Skin epidermis (tissue), 12 donors: Measurements from ENCODE around the gene SNRNP70.
"Not testable (repeated sequence)": the region's sequence is repeated elsewhere in the genome, so short reads cannot be mapped to it uniquely, and the experiment has no call there.

Experiments
- H3K27ac ChIP-seq, 21 experiments: fragments of 200-600 bp; sonication (generic) in 11 of 21; one replicate each; pipeline ENCODE4 v1.5.0; 2020; ENCODE audit warnings: mild to moderate bottlenecking in 3 of 21, inconsistent platforms in 2 of 21, moderate library complexity in 2 of 21
- H3K4me3 ChIP-seq, 7 experiments: fragments of 200-600 bp; sonication (generic) in 2 of 7; one replicate each; pipeline ENCODE4 v1.5.0; 2020; ENCODE audit warnings: inconsistent platforms in 2 of 7, mild to moderate bottlenecking in 2 of 7, moderate library complexity in 1 of 7

The SNRNP70 gene

DNA sequence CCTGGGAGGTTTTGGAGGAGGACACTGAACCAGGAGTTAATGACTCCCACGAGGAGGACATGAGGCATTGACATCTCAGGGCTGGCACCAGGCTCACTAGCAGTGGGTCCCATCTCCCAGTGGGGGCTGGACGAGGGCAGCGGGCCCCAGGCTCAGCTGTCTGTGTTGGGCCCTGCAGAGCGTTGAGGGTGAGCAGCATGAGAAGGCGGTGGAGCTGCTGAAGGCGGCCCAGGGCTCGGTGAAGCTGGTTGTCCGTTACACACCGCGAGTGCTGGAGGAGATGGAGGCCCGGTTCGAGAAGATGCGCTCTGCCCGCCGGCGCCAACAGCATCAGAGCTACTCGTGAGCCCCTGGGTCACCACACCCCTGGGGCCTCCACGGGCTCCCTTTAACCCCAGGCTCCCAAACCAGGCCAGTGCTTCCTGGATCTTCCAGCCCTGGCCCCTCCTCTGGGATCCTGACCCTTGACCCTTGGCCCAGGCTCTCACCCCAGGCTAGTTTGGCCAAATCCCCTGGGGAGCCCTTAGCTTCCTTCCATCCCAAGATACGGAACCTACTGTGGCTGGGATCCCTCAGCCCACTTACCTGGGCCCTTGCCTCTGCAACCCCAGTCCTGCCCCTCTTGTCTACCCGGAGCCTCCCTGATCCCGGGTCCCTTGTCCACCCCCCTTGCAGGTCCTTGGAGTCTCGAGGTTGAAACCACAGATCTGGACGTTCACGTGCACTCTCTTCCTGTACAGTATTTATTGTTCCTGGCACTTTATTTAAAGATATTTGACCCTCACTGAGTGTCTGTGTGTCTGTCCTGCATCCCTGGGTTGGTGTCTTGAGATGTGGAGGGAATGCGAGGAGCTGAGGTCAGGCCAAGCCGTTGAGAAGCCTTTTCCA is 32.7 kb downstream of the SNRNP70 start:
- peak overlapping the region in 20 of 21 experiments; percentile 84 to 97 (median 90) for H3K27ac ChIP-seq
- peak overlapping the region; percentile 48 to 69 (median 57) for H3K4me3 ChIP-seq

DNA sequence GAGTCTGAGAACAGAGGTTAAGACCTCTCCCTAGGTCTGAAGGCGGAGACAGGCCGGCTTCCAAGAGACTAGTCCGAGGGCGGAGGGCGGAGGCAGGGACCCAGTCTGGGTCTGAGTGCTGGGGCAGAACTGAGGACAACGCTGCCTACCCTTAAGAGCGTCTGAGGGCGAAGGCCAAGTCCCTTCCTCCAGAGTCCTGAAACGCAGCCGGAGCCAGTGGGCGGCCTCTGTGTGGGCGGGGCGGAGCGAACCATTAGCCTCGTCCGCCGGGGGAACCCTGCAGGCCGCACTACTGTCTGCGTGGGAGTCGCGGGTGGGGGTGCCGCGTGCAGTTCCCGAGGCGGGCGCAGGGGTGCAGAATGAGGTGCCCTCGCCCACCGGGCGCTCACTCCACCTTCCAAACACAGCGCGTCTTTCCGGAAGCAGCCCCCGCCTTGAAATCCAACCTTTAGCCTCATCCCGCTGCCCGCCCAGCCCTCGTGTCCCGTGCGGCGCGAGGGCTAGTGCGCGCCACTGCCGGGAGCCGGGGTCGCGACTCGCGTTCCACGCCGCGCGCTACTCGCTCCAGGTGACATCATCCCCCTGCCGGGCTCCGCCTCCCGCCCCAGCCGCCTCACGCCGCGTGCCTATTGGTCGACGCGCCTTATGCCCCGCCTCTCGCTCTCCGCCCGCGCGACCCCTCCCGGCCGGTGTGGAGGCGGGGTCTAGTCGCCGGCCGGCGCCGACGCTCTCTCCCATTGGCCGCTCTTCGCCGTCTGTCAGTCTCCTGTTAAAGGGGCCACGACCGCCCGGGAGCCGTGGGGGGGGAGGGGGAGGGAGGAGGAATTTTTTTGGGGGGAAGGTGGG is 33.5 kb downstream of the SNRNP70 start, which contains the start of gene C19orf73:
Gene C19orf73, minus strand, starts transcription at position 579 of the 846 bp plus-strand sequence. Its CDS starts 121 bp downstream, at position 458.
- Histone ChIP-seq H3K27ac (peak within 1 kb of the TSS; percentile 3 to 97 (median 89)), H3K4me3 (peak within 1 kb of the TSS; percentile 48 to 69 (median 57))

DNA sequence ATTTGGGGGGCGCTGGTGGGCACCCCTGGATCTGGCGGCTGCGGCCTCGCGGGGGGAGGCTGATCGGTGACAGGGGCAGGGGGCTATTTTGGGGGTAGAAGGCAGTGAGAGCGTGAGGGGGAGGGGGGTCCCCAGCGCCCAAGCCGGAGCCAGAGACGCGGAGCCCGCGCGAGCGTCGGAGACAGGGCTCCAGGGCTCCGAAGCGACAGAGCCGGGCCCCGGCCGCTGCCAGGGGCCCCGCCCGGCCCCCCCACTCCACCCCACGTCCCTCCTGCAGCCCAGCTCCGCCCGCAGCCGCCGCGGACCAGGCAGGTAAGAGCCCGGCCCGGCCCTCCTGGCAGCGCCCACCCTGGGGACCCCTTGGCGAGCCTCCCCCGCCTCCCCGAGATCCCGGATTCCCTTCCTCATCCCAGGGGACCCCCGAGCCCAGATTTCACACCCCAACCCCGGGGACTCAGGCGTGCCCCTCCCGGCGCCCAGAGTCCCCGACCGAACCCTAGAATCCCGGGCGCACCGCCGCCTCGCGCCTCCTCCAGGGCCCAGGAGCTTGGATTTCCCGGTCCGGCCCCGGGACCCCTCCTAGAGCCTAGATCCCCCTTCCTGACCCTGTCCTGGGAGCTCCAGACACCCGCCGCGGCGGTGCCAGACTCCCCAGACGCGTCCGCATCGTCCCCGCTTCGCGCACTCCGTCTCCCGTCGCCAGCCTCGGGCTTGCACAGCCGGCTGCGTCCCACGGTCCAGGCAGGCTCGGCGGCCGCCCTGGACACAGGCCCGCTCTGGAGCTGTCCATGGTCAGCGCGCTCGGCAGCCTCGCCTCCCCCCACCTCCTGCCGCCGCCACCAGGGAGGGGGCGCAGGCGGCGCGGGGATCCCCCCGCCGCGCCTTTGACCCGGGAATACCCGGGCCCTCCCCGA is 34.4 kb downstream of the SNRNP70 start, which contains the start of gene PPFIA3:
Gene PPFIA3, plus strand, starts transcription at position 134 of the 914 bp plus-strand sequence. CDS start 8,330 bp downstream, outside the sequence.
- peak within 1 kb of the TSS; percentile 3 to 97 (median 89) for H3K27ac ChIP-seq
- H3K4me3 ChIP-seq = peak within 1 kb of the TSS; percentile 48 to 69 (median 57)

DNA sequence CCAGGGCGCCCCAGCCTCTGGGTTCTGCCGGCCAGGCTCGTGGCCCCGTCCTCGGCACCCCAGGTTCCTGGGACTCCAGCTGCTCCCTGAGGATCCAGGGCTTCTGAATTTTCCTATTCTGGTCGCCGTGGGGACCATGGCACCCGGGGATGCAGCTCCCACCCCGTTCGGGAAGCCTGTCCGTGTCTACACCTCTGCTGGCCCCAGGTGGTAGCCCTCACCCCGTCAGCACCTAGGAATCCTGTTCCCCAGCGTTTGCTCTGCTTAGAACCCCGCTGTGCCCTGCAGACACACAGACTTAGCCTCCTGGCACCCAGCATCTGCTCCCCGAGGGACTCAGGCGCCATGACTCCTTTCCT is 35.1 kb downstream of the SNRNP70 start:
- peak overlapping the region in 10 of 21 experiments; percentile 4 to 97 (median 90) for H3K27ac ChIP-seq
- peak overlapping the region; percentile 48 to 69 (median 57) for H3K4me3 ChIP-seq

DNA sequence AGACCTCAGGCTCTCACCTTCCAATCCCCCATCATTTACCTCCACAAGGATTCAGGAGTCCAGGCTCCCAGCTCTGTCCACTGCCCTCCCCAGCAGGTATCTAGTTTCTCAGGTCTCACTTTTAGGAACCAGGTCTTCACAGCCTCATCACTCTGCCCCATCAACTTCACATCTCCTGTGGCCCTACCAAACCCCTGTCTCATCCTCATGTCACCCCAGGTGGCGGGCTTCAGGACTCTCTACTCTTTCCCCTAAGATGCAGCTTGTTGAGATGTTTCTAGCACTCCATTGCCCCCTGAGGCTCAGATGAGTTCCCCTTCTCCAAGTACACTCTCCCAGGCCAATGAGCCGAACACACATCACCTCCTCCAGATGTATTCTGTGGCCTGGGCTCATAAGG is 35.6 kb downstream of the SNRNP70 start:
- no peak overlapping the region for H3K4me3 ChIP-seq

DNA sequence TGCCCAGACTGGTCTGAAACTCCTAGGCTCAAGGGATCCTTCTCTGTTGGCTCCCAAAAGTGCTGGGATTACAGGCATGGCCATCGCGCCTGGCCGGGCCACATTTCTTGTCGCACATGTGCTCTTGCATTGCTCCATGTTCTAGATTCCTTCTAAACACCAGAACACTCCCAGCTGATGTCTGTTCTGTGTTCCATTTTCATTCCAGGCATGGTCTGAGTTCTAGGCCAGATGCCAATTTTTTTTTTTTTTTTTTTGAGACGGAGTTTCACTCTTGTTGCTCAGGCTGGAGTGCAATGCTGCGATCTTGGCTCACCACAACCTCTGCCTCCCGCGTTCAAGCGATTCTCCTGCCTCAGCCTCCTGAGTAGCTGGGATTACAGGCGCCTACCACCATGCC is 36.6 kb downstream of the SNRNP70 start:
- H3K27ac ChIP-seq, H3K4me3 ChIP-seq: not testable (repeated sequence)

More for the DNA sequence above, 35.6 kb downstream of the SNRNP70 start:
- H3K27ac ChIP-seq = no peak overlapping the region

DNA sequence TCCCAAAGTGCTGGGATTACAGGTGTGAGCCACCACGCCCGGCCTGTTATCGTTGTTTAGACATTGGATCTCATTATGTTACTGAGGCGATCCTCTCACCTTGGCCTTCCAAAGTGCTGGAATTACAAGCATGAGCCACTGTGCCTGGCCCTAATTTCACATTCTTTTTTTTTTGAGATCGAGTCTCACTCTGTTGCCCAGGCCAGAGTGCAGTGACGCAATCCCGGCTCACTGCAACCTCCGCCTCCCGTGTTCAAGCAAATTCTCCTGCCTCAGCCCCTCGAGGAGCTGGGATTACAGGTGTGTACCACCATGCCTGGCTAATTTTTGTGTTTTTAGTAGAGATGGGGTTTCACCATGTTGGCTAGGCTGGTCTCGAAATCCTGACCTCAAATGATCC is 38.0 kb downstream of the SNRNP70 start:
- H3K27ac ChIP-seq = not testable (repeated sequence)

DNA sequence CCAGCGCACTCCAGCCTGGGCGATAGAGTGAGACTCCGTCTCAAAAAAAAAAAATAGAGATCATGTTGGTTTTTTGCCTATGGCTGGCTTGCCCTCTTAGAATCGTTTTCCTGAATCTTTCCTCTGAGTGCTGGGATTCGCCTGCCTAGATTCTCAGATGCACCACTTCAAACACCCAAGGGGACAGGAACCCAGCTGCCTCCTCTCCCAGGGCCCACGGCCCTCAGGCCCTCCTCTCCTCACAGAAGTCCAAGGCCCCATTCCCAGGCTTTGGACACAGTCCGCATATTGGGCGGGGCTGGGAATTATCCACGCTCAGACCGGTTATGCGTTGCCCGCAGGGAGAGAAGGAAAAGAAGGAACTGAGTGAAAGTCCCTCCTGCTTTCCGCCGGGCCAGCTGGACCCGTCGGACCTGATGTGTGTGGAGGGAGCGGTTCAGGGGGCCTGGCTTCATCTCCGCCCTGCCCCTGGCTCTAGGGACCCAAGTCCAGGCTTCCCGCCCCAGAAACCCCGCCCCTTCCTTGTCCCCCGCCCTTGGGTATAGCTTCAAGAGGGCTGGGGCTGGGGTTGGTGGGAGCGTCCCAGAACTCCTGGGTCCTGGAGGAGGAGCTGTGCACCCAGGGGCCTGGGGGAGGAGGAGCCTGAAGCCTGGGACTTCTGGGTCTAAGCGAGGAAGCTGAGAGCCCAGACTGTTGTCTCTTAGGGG is 39.9 kb downstream of the SNRNP70 start:
- peak overlapping the region in 1 of 7 experiments; percentile 3 for H3K4me3 ChIP-seq
- peak overlapping the region in 13 of 21 experiments; percentile 4 to 83 (median 56) for H3K27ac ChIP-seq

More for the DNA sequence above, 38.0 kb downstream of the SNRNP70 start:
- not testable (repeated sequence) for H3K4me3 ChIP-seq

DNA sequence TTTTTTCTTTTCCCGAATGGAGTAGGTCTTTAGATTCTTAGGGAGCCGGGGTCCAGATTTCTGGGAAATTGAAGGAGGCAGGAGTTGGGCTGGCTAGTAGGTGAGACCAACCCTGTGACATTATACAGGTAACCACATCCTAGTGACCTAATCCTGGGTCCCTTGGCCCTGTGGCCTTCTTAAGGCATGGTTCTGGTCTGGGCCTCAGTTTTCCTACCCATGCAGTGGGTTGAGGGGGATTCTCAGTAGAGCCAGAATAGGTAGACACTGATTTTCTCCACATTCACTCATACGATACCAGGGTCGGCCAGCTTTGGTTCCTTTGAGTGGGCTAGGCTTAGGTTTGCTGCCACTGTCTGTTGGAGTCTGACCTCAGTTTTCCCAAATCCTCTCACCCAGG is 41.3 kb downstream of the SNRNP70 start:
- H3K4me3 ChIP-seq = no peak overlapping the region
- H3K27ac ChIP-seq = no peak overlapping the region

DNA sequence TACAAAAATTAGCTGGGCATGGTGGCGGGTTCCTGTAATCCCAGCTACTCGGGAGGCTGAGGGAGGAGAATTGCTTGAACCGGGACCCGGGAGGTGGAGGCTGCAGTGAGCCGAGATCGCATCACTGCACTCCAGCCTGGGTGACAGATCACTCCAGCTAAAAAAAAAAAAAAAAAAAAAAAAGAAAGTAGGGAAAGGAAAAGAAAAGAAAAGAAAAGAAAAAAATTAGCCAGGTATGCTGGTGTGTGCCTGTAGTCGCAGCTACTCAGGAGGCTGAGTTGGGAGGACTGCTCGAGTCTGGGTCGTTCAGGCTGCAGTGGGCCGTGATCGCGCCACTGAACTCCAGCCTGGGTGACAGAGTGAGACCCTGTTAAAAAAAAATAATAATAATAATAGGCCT is 42.0 kb downstream of the SNRNP70 start:
- peak overlapping the region in 2 of 21 experiments; percentile 29 to 46 for H3K27ac ChIP-seq

DNA sequence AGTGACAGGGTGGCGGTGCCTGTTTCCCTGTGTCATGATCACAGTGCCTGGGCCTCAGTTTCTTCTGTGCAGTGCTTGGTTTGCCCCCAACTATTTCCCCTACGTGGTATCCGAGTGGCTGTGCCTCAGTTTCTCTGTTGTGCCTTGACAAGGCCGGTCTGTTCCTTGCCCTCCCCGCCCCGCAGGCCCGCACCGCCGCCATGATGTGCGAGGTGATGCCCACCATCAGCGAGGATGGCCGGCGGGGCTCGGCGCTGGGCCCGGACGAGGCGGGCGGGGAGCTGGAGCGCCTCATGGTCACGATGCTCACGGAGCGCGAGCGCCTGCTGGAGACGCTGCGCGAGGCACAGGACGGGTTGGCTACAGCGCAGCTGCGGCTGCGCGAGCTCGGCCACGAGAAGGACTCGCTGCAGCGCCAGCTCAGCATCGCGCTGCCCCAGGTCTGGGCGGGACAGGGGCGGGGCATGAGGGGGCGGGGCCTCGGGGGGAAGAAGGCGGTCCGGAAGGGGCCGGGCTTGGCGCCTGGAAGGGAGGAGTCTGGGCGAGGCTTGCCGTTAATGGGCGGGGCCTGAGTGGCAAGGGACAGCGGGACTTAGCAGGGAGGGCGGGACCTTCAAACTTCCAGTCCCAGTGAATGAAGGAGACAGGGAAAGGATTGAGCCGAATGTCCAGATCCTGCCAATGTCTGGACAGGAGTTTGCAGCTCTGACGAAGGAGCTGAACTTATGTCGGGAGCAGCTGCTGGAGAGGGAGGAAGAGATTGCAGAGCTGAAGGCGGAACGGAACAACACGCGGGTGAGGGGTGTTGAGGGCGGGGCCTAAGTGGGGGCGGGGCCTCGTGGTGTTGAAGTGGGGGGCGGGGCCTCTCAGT is 42.7 kb downstream of the SNRNP70 start:
- Histone ChIP-seq H3K27ac (peak overlapping the region in 7 of 21 experiments; percentile 4 to 64 (median 44)), H3K4me3 (peak overlapping the region in 5 of 7 experiments; percentile 14 to 32 (median 16))

More for the DNA sequence above, 42.0 kb downstream of the SNRNP70 start:
- H3K4me3 ChIP-seq = not testable (repeated sequence)

DNA sequence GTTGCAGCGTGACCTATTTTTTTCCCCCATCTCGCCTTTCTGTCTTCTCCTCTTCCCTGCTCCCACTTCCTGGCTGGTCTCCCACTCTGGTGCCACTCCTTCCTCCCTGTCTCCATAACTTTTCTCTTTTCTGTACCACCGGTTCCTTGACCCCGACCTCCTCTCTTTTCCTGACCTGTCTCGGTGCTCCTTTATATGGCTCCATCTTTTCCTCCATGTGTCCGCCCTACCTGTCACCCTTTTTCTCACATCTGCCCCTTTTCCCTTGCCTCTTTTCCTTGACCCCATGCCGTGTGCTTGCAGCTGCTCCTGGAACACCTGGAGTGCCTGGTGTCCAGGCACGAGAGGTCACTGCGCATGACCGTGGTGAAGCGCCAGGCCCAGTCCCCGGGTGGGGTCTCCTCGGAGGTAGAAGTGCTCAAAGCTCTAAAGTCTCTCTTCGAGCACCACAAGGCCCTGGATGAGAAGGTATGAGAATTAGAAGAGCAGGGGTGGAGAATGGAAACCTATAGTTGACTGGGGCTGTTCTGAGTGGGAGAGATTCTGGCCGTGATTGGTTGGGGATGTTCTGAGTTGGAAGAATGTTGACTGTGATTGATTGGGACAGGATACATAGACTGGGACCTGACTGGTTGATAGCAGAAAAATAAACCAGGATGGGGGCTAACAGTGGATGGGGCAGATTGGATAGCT is 43.4 kb downstream of the SNRNP70 start:
- Histone ChIP-seq H3K27ac (peak overlapping the region in 1 of 21 experiments; percentile 4), H3K4me3 (peak overlapping the region in 4 of 7 experiments; percentile 10 to 26 (median 15))

DNA sequence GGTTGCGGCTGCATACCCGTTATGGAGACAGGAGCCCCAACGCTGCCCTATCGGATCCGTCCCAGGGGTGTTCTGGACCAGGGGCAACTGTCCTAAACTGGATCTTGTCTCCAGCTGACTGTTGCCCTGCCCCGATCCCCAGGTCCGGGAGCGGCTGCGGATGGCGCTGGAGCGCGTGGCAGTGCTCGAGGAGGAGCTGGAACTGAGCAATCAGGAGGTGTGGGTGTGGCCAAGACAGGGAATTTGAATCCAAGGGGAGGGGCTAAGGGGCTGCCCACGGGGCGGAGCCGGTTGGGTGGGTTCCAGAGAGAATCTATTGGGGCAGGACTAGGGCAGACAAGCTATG is 44.0 kb downstream of the SNRNP70 start:
- H3K27ac ChIP-seq = no peak overlapping the region
- H3K4me3 ChIP-seq = no peak overlapping the region

DNA sequence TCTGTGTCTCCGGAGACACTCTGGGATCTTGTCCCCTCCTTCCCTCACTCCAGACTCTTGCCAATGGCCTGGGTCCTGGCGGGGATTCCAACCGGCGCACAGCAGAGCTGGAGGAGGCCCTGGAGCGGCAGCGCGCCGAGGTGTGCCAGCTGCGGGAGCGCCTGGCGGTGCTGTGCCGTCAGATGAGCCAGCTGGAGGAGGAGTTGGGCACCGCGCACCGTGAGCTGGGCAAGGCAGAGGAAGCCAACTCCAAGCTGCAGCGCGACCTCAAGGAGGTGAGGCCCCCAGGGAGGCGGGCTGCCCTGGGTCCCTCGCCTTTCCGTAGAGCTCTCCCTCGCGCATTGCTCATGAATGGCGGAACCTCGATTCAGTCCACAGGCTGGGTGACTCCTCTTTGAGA is 45.1 kb downstream of the SNRNP70 start:
- Histone ChIP-seq H3K27ac (no peak overlapping the region), H3K4me3 (no peak overlapping the region)

DNA sequence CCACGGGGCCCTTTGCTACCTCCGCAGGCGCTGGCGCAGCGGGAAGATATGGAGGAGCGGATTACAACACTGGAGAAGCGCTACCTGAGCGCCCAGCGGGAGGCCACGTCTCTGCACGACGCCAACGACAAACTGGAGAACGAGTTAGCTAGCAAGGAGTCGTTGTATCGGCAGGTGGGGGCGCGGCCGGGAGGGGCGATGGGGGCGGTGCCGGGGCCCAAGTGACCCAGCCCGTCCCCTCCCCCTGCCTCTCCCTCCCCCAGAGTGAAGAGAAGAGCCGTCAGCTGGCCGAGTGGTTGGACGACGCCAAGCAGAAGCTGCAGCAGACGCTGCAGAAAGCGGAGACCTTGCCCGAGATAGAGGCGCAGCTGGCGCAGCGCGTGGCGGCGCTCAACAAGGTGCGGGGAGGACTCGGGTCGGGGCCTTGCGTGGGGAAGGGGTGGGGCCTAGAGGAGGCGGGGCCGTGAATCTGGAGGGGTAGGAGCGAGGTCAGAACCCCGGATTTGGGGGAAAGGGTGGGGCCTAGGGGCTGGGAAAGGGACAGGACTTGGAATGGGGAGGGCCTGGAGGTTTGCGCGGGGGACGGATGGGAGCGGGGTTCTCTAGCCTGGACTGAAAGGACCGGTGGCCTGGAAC is 47.8 kb downstream of the SNRNP70 start:
- H3K4me3 ChIP-seq = peak overlapping the region in 1 of 7 experiments; percentile 5
- peak overlapping the region in 2 of 21 experiments; percentile 15 to 50 for H3K27ac ChIP-seq
